ENCODE results near the gene CCDC187. TPM values are rescaled to one million over a fixed set of nuclear protein-coding genes. Genes with fewer than 3 reads are reported as not detected.
A peak's percentile ranks its signal among the peaks of the same experiment; 100 is the strongest.

CCDC187 gene
- total RNA-seq, 1 donor from 2014 or later, result not detected

- Mint-ChIP-seq H3K4me3 (ENCODE audit: unreplicated experiment) (no peak overlapping the region), H3K27ac (ENCODE audit: unreplicated experiment) (peak overlapping the region; percentile 22), H3K27me3 (ENCODE audit: low read depth) (no peaks in the 10 kb centered on the region), H3K36me3 (ENCODE audit: low read depth) (no peaks in the 10 kb centered on the region), H3K4me1 (ENCODE audit: low read depth) (peaks cover 9% of the 10 kb centered on the region), H3K9me3 (ENCODE audit: low read depth) (no peaks in the 10 kb centered on the region)
- TF ChIP-seq CTCF (IDR thresholded peaks at IDR 0.05), result no peak
- DNase-seq (ENCODE audit: low spot score), result no peak
Measured at GRCh38 chr9:136255166-136255538, 48.7 kb downstream of the CCDC187 start.

DNA sequence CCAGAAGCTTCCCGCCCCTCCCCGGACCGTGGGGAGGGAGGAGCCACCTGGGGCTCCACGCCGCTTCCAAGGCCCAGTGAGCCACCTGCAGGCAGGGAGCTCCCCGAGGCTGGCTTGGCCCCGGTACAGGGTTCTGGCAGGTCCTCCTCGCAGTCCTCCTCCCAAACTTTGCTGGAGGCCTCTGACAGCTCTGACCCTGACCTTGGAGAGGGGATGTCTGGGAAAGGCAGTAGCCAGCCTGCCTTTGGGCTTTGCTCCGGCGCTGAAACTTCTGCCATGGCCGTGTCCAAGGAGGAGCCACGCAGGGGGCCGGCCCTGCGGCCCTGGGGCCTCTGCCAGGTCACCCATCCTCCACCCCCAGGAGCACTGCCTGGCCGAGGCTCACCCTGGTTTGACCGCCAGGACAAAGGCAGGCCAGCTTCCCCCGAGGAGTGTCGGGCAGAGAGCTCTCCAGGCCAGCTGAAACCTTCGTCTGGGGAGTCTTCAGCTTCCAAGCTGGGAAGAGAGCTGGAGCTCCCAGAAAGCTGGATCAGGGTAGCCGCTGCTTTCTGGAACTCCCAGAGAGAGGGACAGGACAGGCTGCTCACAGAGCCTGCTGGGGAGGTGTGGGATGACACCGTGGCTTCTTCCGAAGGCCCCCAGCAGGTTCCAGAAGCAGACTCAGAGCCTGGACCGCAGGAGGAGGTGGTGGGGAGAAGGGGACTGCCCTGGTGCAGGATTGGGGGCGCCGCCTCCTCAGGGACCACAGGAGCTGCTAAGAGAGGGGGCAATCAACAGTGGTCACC lies 49.3 kb downstream of the CCDC187 start:
- DNase-seq (ENCODE audit: low spot score), result no peak
- Mint-ChIP-seq H3K4me1 (ENCODE audit: low read depth) (peaks cover 9% of the 10 kb centered on the region), H3K27ac (ENCODE audit: unreplicated experiment) (peak overlapping the region; percentile 22), H3K27me3 (ENCODE audit: low read depth) (no peaks in the 10 kb centered on the region), H3K4me3 (ENCODE audit: unreplicated experiment) (no peak overlapping the region), H3K36me3 (ENCODE audit: low read depth) (no peaks in the 10 kb centered on the region), H3K9me3 (ENCODE audit: low read depth) (no peaks in the 10 kb centered on the region)
- TF ChIP-seq CTCF (IDR thresholded peaks at IDR 0.05), result no peak

DNA sequence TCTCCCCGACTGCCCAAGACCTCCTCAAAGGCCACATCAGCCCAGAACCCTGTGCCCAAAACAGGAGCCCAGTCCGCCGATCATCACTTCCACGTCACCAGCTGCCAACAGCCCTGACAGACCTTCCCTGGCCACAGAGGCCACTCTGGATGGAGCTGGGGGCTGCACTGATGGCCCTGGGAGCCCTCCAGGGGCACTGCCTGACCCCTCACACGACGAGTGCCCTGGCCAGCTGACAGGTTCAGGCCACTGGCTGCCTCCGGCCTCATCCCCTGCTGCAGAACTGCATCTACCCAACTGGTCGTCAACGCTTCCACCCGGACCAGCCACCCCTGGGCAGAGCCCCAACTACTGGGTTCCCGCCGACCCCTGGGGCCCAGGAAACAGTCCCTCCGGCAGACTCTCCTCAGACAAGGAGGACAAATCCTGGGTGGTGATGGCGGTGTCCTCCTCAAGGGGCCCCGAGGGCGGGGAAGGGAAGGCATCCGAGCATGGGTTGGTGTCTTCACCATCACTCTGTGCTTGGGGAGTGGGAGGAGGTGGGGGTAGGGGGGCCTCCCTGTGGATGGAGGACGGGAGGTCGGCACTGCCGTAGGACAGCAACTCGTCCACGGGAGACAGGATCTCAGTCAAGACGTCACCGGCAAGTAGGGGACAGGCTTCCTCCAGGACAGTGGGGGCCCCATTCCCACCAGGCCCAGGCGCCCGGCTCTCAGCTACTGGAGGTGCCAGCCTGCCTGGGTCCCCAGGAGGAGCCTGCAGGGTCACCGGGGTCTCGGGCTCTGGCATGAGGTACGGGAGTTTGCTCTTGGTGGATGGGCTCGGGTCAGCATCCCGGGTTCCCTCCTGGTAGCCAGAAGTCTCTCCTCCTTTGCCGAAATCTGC lies 50.4 kb downstream of the CCDC187 start:
- TF ChIP-seq CTCF (IDR thresholded peaks at IDR 0.05), result no peak
- DNase-seq (ENCODE audit: low spot score), result no peak
- Mint-ChIP-seq H3K27me3 (ENCODE audit: low read depth) (no peaks in the 10 kb centered on the region), H3K9me3 (ENCODE audit: low read depth) (no peaks in the 10 kb centered on the region), H3K4me3 (ENCODE audit: unreplicated experiment) (no peak overlapping the region), H3K4me1 (ENCODE audit: low read depth) (peaks cover 9% of the 10 kb centered on the region), H3K27ac (ENCODE audit: unreplicated experiment) (no peak overlapping the region), H3K36me3 (ENCODE audit: low read depth) (no peaks in the 10 kb centered on the region)

GRCh38 chr9:136252846-136253245 lies 51.0 kb downstream of the CCDC187 start:
- Mint-ChIP-seq H3K4me3 (ENCODE audit: unreplicated experiment) (no peak overlapping the region), H3K4me1 (ENCODE audit: low read depth) (peaks cover 9% of the 10 kb centered on the region), H3K27me3 (ENCODE audit: low read depth) (no peaks in the 10 kb centered on the region), H3K27ac (ENCODE audit: unreplicated experiment) (no peak overlapping the region), H3K36me3 (ENCODE audit: low read depth) (no peaks in the 10 kb centered on the region), H3K9me3 (ENCODE audit: low read depth) (no peaks in the 10 kb centered on the region)
- no peak for TF ChIP-seq CTCF (IDR thresholded peaks at IDR 0.05)
- DNase-seq (ENCODE audit: low spot score), result no peak

- Mint-ChIP-seq H3K27me3 (ENCODE audit: low read depth) (no peaks in the 10 kb centered on the region), H3K9me3 (ENCODE audit: low read depth) (no peaks in the 10 kb centered on the region), H3K4me1 (ENCODE audit: low read depth) (peaks cover 9% of the 10 kb centered on the region), H3K27ac (ENCODE audit: unreplicated experiment) (no peak overlapping the region), H3K36me3 (ENCODE audit: low read depth) (no peaks in the 10 kb centered on the region), H3K4me3 (ENCODE audit: unreplicated experiment) (no peak overlapping the region)
- DNase-seq (ENCODE audit: low spot score), result no peak
- no peak for TF ChIP-seq CTCF (IDR thresholded peaks at IDR 0.05)
Measured at GRCh38 chr9:136252281-136252680, 51.6 kb downstream of the CCDC187 start.
